GM18868 (cell line): ENCODE measurements around the gene SLC35A4.
"Not testable (repeated sequence)": the region's sequence is repeated elsewhere in the genome, so short reads cannot be mapped to it uniquely, and the experiment has no call there.

Experiments
- ATAC-seq: cut with Tn5 transposase; IDR thresholded peaks from one replicate; pipeline ENCODE4 v1.9.1; 2021; ENCODE audit warnings: mild to moderate bottlenecking, moderate library complexity; ENCODE audit not compliant: unreplicated experiment

SLC35A4 gene

GRCh38 chr5:140588311-140589070 lies 23.9 kb downstream of the SLC35A4 start:
- no peak for ATAC-seq

DNA sequence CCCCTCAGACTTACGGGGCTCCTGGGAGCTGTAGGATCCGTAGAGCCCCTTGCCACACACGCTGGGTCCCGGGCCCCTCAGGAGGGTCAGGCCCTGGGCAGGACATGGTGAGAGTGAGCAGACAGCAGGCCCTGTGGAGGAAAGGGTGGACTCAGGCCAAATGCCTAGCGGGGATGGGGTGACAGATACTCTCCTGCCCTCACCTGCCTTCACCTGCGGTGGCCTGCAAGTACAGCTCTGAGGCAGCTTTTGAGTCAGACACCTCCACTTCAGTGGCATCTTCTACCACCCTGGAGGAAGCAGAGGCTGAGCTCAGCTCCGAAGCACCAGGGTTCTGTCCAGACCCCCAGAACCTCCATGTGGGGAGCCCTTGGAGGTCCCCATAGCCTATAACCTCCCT lies 26.2 kb downstream of the SLC35A4 start:
- ATAC-seq: no peak

GRCh38 chr5:140591747-140592372 lies 27.2 kb downstream of the SLC35A4 start:
- no peak for ATAC-seq

DNA sequence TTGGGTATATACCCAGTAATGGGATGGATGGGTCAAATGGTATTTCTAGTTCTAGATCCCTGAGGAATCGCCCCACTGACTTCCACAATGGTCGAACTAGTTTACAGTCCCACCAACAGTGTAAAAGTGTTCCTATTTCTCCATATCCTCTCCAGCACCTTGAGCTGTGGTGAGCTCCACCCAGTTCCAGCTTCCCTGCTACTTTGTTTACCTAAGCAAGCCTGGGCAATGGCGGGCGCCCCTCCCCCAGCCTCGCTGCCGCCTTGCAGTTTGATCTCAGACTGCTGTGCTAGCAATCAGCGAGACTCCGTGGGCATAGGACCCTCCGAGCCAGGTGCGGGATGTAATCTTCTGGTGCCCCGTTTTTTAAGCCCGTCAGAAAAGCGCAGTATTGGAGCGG lies 28.4 kb downstream of the SLC35A4 start:
- ATAC-seq: not testable (repeated sequence)

- ATAC-seq: no peak
These were observed 29.5 kb downstream of the SLC35A4 start for GRCh38 chr5:140594169-140594568.

DNA sequence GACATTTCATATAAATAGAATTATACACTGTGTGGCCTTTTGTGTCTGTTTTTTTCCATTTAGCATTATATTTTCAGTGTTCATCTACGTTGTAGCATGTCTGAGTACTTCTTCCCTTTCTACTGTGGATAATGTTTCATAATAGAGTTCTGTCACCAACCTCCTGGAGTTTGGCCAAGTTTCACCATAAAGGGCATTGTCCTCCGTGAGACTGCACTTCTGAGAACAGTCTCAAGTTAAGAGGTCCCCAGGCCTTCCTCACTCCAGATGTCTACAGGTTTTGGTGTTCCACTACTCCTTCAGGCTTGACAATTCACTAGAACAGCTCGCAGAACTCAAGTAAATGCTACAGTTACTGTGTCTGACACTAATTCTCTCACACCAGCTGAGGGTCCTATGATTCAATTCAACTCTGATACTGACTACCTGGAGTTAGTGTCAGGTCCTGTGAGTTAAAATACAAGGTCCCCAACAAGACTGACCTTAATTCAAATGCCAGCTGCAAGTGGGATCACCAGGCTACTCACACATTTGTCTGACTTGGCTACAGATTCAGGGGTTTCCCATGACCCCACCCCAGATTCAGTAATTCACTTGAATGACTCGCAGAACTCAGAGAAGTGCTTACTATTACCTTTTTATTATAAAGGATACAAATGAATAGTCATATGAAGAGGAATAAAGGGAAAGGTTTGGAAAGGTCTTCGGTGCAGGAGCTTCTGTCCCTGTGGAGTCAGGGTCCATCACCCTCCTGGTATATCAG lies 31.1 kb downstream of the SLC35A4 start:
- peak; percentile 50 for ATAC-seq

DNA sequence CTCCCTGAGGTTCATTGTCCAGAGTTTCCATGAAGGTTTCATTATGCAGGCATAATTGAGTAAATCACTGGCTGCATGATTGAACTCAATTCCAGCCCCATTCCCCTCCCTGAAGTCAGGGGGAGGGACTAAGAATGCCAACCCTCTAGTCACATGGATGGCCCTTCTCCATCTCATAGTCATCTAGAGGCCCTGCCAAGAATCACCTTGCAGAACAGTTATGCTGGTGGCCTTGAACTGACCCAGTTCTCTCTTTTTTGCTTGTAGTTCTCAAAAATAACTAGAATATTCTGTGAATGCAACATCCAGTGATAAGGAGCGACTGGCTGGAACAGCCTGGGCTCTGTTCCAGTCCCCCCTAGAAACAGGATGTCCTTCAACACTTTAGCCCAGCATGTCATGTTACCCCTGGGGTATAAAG lies 31.7 kb downstream of the SLC35A4 start:
- no peak for ATAC-seq

DNA sequence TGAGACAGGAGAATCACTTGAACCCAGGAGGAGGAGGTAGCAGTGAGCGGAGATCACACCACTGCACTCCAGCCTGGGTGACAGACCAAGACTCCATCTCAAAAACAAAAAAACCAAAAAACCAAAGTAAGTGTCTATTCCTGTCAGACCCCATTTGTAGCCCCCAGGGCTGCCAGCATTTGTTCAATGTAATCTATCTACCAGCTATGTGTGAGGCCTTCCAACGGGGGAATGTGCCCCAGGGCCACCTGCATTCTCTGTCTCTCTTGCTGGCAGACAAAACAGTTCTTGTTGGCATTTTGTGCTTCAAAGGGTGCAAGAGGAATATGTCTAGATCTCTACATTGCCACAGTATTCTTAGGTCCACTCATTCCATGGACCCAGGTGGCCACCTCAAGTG lies 34.2 kb downstream of the SLC35A4 start:
- no peak for ATAC-seq

GRCh38 chr5:140600096-140600495 lies 35.5 kb downstream of the SLC35A4 start:
- ATAC-seq: no peak

DNA sequence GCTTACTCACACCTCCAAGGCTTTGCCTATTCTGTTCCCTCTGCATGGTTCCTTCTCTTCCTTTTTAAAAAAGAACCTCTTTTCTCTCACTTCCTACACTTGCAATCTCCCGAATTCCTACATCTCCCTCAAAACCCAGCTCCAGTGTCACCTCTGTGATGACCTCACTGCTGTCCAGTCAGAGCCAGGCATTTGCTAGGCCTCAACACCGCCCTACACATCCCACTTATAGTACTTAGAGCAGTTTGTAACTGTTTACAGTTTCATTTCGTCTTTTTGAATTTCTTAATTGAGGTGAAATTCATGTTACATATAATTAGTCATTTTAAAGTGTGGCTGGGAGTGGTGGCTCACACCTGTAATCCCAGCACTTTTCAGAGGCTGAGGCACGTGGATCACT lies 37.5 kb downstream of the SLC35A4 start:
- no peak for ATAC-seq

DNA sequence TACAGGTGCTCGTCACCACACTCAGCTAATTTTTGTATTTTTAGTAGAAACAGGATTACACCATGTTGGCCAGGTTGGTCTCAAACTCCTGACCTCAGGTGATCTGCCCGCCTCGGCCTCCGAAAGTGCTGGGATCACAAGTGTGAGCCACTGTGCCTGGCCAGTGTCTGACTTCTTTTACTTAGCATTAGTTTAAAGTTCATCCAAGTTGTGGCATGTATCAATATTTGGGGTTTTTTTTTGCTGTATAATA lies 38.7 kb downstream of the SLC35A4 start:
- ATAC-seq: not testable (repeated sequence)

DNA sequence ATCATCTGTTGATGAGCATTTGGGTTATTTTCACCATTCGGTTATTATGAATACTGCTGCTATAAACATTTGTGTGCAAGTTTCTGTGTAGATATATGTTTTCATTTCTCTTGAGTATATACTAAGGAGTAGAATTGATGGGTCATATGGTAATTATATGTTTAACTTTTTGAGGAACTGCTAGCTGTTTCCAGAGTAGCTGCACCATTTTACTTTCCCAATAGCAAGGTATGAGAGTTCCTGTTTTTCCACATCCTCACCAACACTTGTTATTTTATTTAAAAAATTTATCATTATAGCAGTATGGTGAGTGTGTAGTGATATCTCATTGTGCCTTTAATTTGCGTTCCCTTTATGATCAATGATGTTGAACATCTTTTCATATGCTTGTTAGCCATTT lies 39.1 kb downstream of the SLC35A4 start:
- no peak for ATAC-seq

DNA sequence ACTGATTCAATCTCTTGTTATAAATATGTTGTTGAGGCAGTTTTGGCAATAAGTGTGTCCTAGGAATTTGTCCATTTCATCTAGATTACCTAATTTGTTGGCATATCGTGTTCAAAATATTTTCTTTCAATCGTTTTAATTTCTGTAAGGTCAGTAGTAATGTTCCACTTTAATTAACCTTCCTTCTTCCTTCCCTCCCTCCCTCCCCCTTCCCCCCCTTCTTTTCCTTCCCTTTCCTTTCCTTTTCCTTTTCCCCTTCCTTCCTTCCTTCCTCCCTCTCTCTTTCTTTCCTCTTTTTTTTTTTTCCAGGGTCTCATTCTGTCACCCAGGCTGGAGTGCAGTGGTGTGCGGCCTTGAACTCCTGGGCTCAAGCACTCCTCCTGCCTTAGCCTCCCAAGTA lies 41.3 kb downstream of the SLC35A4 start:
- ATAC-seq: no peak

GRCh38 chr5:140607031-140607430 lies 42.4 kb downstream of the SLC35A4 start:
- ATAC-seq: no peak

GRCh38 chr5:140608722-140609121 lies 44.1 kb downstream of the SLC35A4 start:
- no peak for ATAC-seq

DNA sequence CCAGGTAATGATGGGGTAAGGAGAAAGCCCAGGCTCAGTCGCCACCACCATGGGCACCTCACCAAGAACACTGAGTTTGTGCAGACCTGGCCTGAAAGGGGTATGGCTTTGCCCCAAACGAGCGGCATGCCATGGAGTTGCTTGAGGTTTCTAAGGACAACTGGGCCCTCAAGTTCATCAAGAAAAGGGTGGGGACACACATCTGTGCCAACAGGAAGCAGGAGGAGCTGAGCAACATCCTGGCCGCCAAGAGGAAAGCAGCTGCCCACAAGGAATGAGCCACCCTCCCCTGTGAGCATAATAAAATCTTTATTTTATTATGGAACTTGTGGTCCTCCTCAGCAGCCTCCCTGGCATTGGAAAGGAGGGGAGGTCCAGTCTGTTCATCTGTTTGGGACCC lies 44.5 kb downstream of the SLC35A4 start:
- ATAC-seq: no peak

GRCh38 chr5:140611020-140611521 lies 46.4 kb downstream of the SLC35A4 start:
- ATAC-seq: no peak
